Thyroid gland (tissue), 4 donors: Measurements from ENCODE around the gene ABCC6.
"Not testable (repeated sequence)": the region's sequence is repeated elsewhere in the genome, so short reads cannot be mapped to it uniquely, and the experiment has no call there.

Experiments used
- CTCF ChIP-seq, 6 experiments: fragments of 200-600 bp in 3 of 6; fragments of 450-650 bp in 3 of 6; sonication (generic) in 3 of 6; IDR thresholded peaks; one replicate each; pipeline ENCODE4 v1.5.1; 2016 to 2019; ENCODE audit warnings: antibody characterized with exemption in 6 of 6, mild to moderate bottlenecking in 2 of 6, inconsistent platforms in 1 of 6, moderate library complexity in 1 of 6
- POLR2A ChIP-seq, 2 donors: fragments of 450-650 bp; IDR thresholded peaks; one replicate each; pipeline ENCODE4 v1.6.1; 2017; ENCODE audit warnings: antibody characterized with exemption in 2 of 2, mild to moderate bottlenecking in 2 of 2, moderate library complexity in 1 of 2

GRCh38 chr16:16222850-16223661 is at the start of gene ABCC6:
- not testable (repeated sequence) for TF ChIP-seq POLR2A, CTCF (IDR thresholded peaks at IDR 0.05)
